ENCODE data around the gene REP15. TPM values are rescaled to one million over a fixed set of nuclear protein-coding genes. Genes with fewer than 3 reads are reported as not detected.

REP15 gene
- total and polyA plus RNA-seq, 2 donors (not counting 1 experiment from before 2014, with no cell fraction given) = 0.78 to 0.99 TPM

DNA sequence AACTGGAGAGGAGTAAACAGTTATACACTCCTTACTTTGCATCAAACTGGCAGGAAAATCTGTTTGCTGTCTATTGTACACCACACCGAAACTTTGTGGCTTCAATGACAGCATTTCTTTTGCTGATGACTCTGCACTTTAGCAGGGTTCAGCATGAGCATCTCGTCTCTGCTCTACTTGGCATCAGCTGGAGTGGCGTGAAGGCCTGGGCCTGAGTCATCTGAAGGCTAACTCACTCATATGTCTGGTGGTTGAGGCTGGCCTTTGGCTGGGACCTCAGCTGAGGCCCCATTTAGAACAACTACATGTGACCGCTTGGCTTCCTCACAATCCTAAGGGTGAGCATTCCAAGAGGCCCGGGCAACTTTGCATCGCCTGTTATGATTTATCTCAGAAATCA lies 28.7 kb upstream of the REP15 start:
- Histone ChIP-seq H3K36me3 (ENCODE audit: control insufficient read depth, insufficient read depth, low read length) (peaks cover 5% of the 10 kb centered on the region), H3K27me3 (ENCODE audit: control insufficient read depth, insufficient read depth, low read length) (no peaks in the 10 kb centered on the region), H3K79me2 (ENCODE audit: control insufficient read depth, insufficient read depth, low read length) (no peaks in the 10 kb centered on the region), H3K27ac (ENCODE audit: insufficient read depth, low read length) (peak overlapping the region; percentile 12), H4K20me1 (ENCODE audit: control insufficient read depth, extremely low read depth, insufficient read depth, low read length) (no peaks in the 10 kb centered on the region), H3K4me1 (ENCODE audit: control insufficient read depth, extremely low read depth, insufficient read depth, low read length) (no peaks in the 10 kb centered on the region), H3K9ac (ENCODE audit: insufficient read depth, low read length) (no peak overlapping the region), H2AFZ (ENCODE audit: low read length) (no peak overlapping the region), H3K4me2 (ENCODE audit: extremely low read depth, insufficient read depth, low read length) (no peak overlapping the region), H3K9me3 (ENCODE audit: control insufficient read depth, insufficient read depth, low read depth, low read length) (no peaks in the 10 kb centered on the region), H3K4me3 (replicated peaks in 1 of 4; ENCODE audit: control extremely low read depth in 1 of 4, insufficient read depth in 1 of 4, low read depth in 3 of 4, low read length in 4 of 4) (no peak overlapping the region)
- TF ChIP-seq EZH2 (IDR thresholded peaks at IDR 0.05; ENCODE audit: low read length, missing control alignments) = no peak
- TF ChIP-seq, protein P1, sequence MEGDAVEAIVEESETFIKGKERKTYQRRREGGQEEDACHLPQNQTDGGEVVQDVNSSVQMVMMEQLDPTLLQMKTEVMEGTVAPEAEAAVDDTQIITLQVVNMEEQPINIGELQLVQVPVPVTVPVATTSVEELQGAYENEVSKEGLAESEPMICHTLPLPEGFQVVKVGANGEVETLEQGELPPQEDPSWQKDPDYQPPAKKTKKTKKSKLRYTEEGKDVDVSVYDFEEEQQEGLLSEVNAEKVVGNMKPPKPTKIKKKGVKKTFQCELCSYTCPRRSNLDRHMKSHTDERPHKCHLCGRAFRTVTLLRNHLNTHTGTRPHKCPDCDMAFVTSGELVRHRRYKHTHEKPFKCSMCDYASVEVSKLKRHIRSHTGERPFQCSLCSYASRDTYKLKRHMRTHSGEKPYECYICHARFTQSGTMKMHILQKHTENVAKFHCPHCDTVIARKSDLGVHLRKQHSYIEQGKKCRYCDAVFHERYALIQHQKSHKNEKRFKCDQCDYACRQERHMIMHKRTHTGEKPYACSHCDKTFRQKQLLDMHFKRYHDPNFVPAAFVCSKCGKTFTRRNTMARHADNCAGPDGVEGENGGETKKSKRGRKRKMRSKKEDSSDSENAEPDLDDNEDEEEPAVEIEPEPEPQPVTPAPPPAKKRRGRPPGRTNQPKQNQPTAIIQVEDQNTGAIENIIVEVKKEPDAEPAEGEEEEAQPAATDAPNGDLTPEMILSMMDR (conservative IDR thresholded peaks at IDR 0.05 in 1 of 2, IDR thresholded peaks at IDR 0.05 in 1 of 2; ENCODE audit: low read depth in 1 of 2, low read length in 2 of 2) = no peak
- peak; percentile 88 to 95 for DNase-seq (ENCODE audit: low read depth in 2 of 2)

DNA sequence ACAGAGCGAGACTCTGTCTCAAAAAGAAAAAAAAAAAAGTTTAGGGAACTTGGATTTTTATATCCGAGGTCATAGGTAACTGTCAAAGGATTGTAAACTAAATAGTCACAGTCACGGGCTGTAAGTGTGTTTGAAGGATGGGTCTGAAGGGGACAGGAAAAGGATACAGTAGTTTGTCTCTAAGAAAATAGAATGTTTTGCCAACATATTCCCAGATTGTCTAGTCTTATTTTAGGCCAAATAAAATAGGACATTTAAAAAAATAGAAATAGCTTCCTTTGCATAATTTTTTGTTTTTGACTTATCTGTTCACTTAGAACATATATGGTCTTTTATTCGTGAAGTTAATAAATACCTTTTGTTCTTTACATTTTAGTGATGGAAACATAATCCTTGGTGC lies 24.2 kb upstream of the REP15 start:
- H3K79me2 ChIP-seq (ENCODE audit: control insufficient read depth, insufficient read depth, low read length) = no peaks in the 10 kb centered on the region
- no peak overlapping the region for H3K4me3 ChIP-seq (replicated peaks in 1 of 4; ENCODE audit: control extremely low read depth in 1 of 4, insufficient read depth in 1 of 4, low read depth in 3 of 4, low read length in 4 of 4)
- no peaks in the 10 kb centered on the region for H3K9me3 ChIP-seq (ENCODE audit: control insufficient read depth, insufficient read depth, low read depth, low read length)
- H3K27ac ChIP-seq (ENCODE audit: insufficient read depth, low read length) = no peak overlapping the region
- H3K9ac ChIP-seq (ENCODE audit: insufficient read depth, low read length) = no peak overlapping the region
- no peak overlapping the region for H2AFZ ChIP-seq (ENCODE audit: low read length)
- no peak overlapping the region for H3K4me2 ChIP-seq (ENCODE audit: extremely low read depth, insufficient read depth, low read length)
- peaks cover 5% of the 10 kb centered on the region for H3K36me3 ChIP-seq (ENCODE audit: control insufficient read depth, insufficient read depth, low read length)
- TF ChIP-seq, protein P1 (conservative IDR thresholded peaks at IDR 0.05 in 1 of 2, IDR thresholded peaks at IDR 0.05 in 1 of 2; ENCODE audit: low read depth in 1 of 2, low read length in 2 of 2) = no peak
- no peak for TF ChIP-seq EZH2 (IDR thresholded peaks at IDR 0.05; ENCODE audit: low read length, missing control alignments)
- no peak for DNase-seq (ENCODE audit: low read depth in 2 of 2)
- H4K20me1 ChIP-seq (ENCODE audit: control insufficient read depth, extremely low read depth, insufficient read depth, low read length) = no peaks in the 10 kb centered on the region
- H3K27me3 ChIP-seq (ENCODE audit: control insufficient read depth, insufficient read depth, low read length) = no peaks in the 10 kb centered on the region
- H3K4me1 ChIP-seq (ENCODE audit: control insufficient read depth, extremely low read depth, insufficient read depth, low read length) = no peaks in the 10 kb centered on the region

DNA sequence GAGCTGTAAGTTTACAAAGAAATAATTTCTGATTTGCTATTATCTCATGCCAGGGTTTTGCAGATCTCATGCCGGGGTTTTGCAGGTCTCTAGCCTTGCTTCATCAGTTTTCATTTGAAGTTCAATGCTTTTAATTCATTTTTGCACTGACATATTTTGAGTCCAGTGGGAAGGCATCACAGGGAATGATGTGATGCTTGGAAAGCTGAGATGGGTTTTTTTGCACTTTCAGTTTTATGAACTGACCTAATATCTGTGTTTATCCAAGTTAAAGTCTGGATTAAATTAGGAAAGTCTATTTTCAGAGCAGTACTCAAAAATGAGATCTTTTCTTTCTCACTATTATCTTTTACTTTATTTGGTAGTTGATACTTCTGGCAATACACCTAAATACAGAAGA lies 23.6 kb upstream of the REP15 start:
- Histone ChIP-seq H3K36me3 (ENCODE audit: control insufficient read depth, insufficient read depth, low read length) (peaks cover 4% of the 10 kb centered on the region), H3K27me3 (ENCODE audit: control insufficient read depth, insufficient read depth, low read length) (no peaks in the 10 kb centered on the region), H3K9me3 (ENCODE audit: control insufficient read depth, insufficient read depth, low read depth, low read length) (no peaks in the 10 kb centered on the region), H3K4me3 (replicated peaks in 1 of 4; ENCODE audit: control extremely low read depth in 1 of 4, insufficient read depth in 1 of 4, low read depth in 3 of 4, low read length in 4 of 4) (no peak overlapping the region), H3K27ac (ENCODE audit: insufficient read depth, low read length) (no peak overlapping the region), H4K20me1 (ENCODE audit: control insufficient read depth, extremely low read depth, insufficient read depth, low read length) (no peaks in the 10 kb centered on the region), H3K4me2 (ENCODE audit: extremely low read depth, insufficient read depth, low read length) (no peak overlapping the region), H3K4me1 (ENCODE audit: control insufficient read depth, extremely low read depth, insufficient read depth, low read length) (no peaks in the 10 kb centered on the region), H2AFZ (ENCODE audit: low read length) (no peak overlapping the region), H3K79me2 (ENCODE audit: control insufficient read depth, insufficient read depth, low read length) (no peaks in the 10 kb centered on the region), H3K9ac (ENCODE audit: insufficient read depth, low read length) (no peak overlapping the region)
- peak in 1 of 2 donors; percentile 12 for DNase-seq (ENCODE audit: low read depth in 2 of 2)
- TF ChIP-seq EZH2 (IDR thresholded peaks at IDR 0.05; ENCODE audit: low read length, missing control alignments) = no peak
- TF ChIP-seq, protein P1 (conservative IDR thresholded peaks at IDR 0.05 in 1 of 2, IDR thresholded peaks at IDR 0.05 in 1 of 2; ENCODE audit: low read depth in 1 of 2, low read length in 2 of 2) = no peak

Data from fibroblast of lung (primary cell).